GM12878 (cell line): Measurements from ENCODE around the gene SMG6. TPM values are rescaled to one million over a fixed set of nuclear protein-coding genes. Genes with fewer than 3 reads are reported as not detected.

Source experiments
- ATAC-seq: fragments of 200-7000 bp; cut with Tn5 transposase; 3 replicates; pipeline ENCODE4 v1.9.1; 2020; ENCODE audit warnings: mild to moderate bottlenecking, moderate library complexity
- BruUV-seq: library from RNA; stranded (reverse); fragments of 400-500 nt; replicated peaks from 2 replicates; lab custom pipeline; 2021; lab: Mats Ljungman, UMichigan
- CTCF ChIA-PET: fragments of 300-600 bp; sonication (Branson Sonifier 250); formaldehyde crosslinking; extraction: SDS; loops from one replicate; lab custom pipeline; 2021; ENCODE audit warnings: inconsistent platforms; lab: Yijun Ruan, JAX
- POLR2A ChIA-PET: fragments of 350-600 bp; formaldehyde crosslinking; extraction: SDS; loops from one replicate; lab custom pipeline; 2021; ENCODE audit warnings: inconsistent platforms; lab: Charles Lee
- RAD21 ChIA-PET: fragments of 300-600 bp; sonication (Branson Sonifier 250); formaldehyde crosslinking; loops from one replicate; lab custom pipeline; 2023; ENCODE audit warnings: antibody characterized with exemption; ENCODE audit not compliant: unreplicated experiment; lab: Charles Lee
- SMC1A ChIA-PET: fragments of 300-600 bp; sonication (Branson Sonifier 250); formaldehyde crosslinking; loops from one replicate; lab custom pipeline; 2023; ENCODE audit not compliant: unreplicated experiment, uncharacterized antibody; lab: Charles Lee
- DNase-seq: peaks from one replicate; pipeline ENCODE4 v3.0.0-alpha.2; 2011; ENCODE audit warnings: low read depth, low spot score
- FAIRE-seq: peaks from 3 replicates; lab custom pipeline; 2011; peaks lifted over from hg19 to GRCh38; lab: Jason Lieb, UNC
- H2AFZ ChIP-seq: 2 replicates; pipeline ENCODE4 v1.6.0; 2011; ENCODE audit warnings: low read depth, low read length, control low read depth; ENCODE audit not compliant: control insufficient read depth
- H3K27ac ChIP-seq: 2 replicates; pipeline ENCODE4 v1.5.1; 2011; ENCODE audit warnings: control low read depth; ENCODE audit not compliant: control insufficient read depth, insufficient read depth
- H3K27me3 ChIP-seq, 2 experiments: replicated peaks in 1 of 2; 2 replicates each; pipeline versions ENCODE4 v1.6.0 to v1.6.1; 2011; ENCODE audit warnings: low read length in 1 of 2; ENCODE audit not compliant: control insufficient read depth in 2 of 2, insufficient read depth in 2 of 2
- H3K36me3 ChIP-seq, 2 experiments: 2 replicates each; pipeline ENCODE4 v1.5.1; 2011; ENCODE audit warnings: low read length in 1 of 2; ENCODE audit not compliant: control insufficient read depth in 2 of 2, insufficient read depth in 2 of 2
- H3K4me1 ChIP-seq: 2 replicates; pipeline ENCODE4 v1.6.1; 2011; ENCODE audit warnings: mild to moderate bottlenecking, low read length, moderate library complexity, mixed read lengths; ENCODE audit not compliant: control insufficient read depth, insufficient read depth
- H3K4me2 ChIP-seq: 2 replicates; pipeline ENCODE4 v1.6.0; 2011; ENCODE audit warnings: control low read depth; ENCODE audit not compliant: control insufficient read depth, insufficient read depth
- H3K4me3 ChIP-seq: fragments of 200-600 bp; sonication (generic); 2 replicates; pipeline ENCODE4 v1.5.1; 2016
- H3K79me2 ChIP-seq: 2 replicates; pipeline ENCODE4 v1.6.0; 2011; ENCODE audit warnings: low read length; ENCODE audit not compliant: control insufficient read depth, insufficient read depth
- H3K9ac ChIP-seq: 2 replicates; pipeline ENCODE4 v1.8.0; 2011; ENCODE audit warnings: low read length, control low read depth, mixed read lengths; ENCODE audit not compliant: control insufficient read depth, insufficient read depth
- H3K9me3 ChIP-seq: replicated peaks from 3 replicates; pipeline ENCODE4 v1.5.1; 2011; ENCODE audit warnings: mild to moderate bottlenecking, low read length; ENCODE audit not compliant: control insufficient read depth, insufficient read depth
- H4K20me1 ChIP-seq: 2 replicates; pipeline ENCODE4 v1.6.0; 2011; ENCODE audit not compliant: control insufficient read depth, insufficient read depth
- EED ChIP-seq: sonication (generic); IDR thresholded peaks from 2 replicates; pipeline ENCODE4 v1.6.1; 2016; ENCODE audit warnings: antibody characterized with exemption, low read depth
- POLR2A ChIP-seq: IDR thresholded peaks from 2 replicates; pipeline ENCODE4 v1.6.1; 2011; ENCODE audit warnings: low read depth, mild to moderate bottlenecking, low read length
- WGBS: methylation state at CpG from one replicate; pipeline ENCODE4 v1.1.6; 2016; ENCODE audit warnings: low lambda C conversion rate; ENCODE audit not compliant: insufficient replicate concordance, insufficient coverage; ENCODE audit errors: missing lambda C conversion rate; 5-methylcytosine and 5-hydroxymethylcytosine counted together
- in situ Hi-C: fragments of 300-500 bp; cut with MboI; formaldehyde crosslinking; loops from 9 replicates; pipeline ENCODE4 v1.14.3; 2018; ENCODE audit warnings: mixed read lengths
- intact Hi-C: fragments of 100-400 bp; cut with micrococcal nuclease; formaldehyde crosslinking; loops from one replicate; pipeline ENCODE4 v1.14.2; 2022; ENCODE audit not compliant: unreplicated experiment
- polyA plus RNA-seq, 11 experiments: library from polyadenylated mRNA; depleted of rRNA in 4 of 11; unstranded in 6 of 11; stranded (reverse) in 5 of 11; fragments of >200 nt; fragmentation: Nextera tagmentation in 4 of 11; fragmentation: Illumina TruSeq in 1 of 11; extraction: Ambion mirVana in 4 of 11; extraction: Trizol in 1 of 11; gene quantifications; 1 replicate in 1 of 11; 2 replicates in 10 of 11; pipeline versions ENCODE4 v1.2.1 to v1.2.3, GENCODE V29; 2011 to 2016; ENCODE audit warnings: inconsistent platforms in 2 of 11, missing spikeins in 2 of 11, low read depth in 1 of 11
- total RNA-seq, 4 experiments: library from RNA; depleted of rRNA in 3 of 4; stranded (reverse); fragments of >200 nt in 3 of 4; fragmentation: Illumina TruSeq in 1 of 4; extraction: Trizol in 1 of 4; gene quantifications; 2 replicates each; pipeline versions ENCODE4 v1.2.1 to v1.2.3, GENCODE V29; 2013 to 2021
- TF ChIP-seq, protein P1 (sequence below): fragments of 450-650 bp; IDR thresholded peaks from 2 replicates; pipeline ENCODE4 v1.6.1; 2017; ENCODE audit warnings: mild to moderate bottlenecking, moderate library complexity

SMG6 gene
- total and polyA plus RNA-seq, 10 of the 15 experiments (the other 5 are each of a cell fraction or from before 2014, with no cell fraction given) = 0.58 to 28.7 (median 15.7) TPM

DNA sequence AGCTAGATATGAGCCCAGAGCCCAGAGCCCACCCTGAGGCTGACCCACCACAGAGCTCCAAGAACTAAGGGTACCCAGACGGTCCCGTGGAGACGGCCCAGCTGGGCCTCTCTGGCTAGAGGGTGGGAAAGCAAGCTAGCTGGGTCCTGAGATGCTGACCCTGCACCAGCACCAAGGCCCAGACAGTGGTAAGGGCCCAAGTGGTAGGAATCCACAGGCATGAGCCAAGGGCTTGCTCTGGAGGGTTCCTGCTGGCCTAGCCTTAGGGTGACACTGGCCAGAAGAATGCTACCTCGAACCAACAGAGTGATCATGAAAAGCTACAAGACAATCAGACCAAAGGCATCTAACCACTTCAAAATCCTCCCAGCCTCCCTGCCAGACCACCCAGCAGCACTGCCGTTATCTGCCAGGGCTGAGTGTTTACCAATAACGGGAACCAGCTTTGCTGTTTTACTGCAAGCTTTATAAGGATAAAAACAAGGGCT lies 235.5 kb downstream of the SMG6 start:
- ChIA-PET SMC1A (interaction anchor here (1.0 to 6.1 kb wide), 8 partner anchors 10 to 184 kb away, joined by 3 to 107 read pairs (median 14); no protein-coding TSS in a partner anchor), CTCF (interaction anchor here (1.0 to 8.5 kb wide), 4 partner anchors 11 to 203 kb away, joined by 3 to 77 read pairs (median 43); partner anchors contain the start of gene HIC1), POLR2A (interaction anchor here (1.8 to 12.5 kb wide), 2 partner anchors 9 to 19 kb away, joined by 7 to 148 read pairs; no protein-coding TSS in a partner anchor), RAD21 (interaction anchor here (0.6 to 4.7 kb wide), 5 partner anchors 13 to 199 kb away, joined by 3 to 85 read pairs (median 5); partner anchors contain the start of gene HIC1)
- H3K27me3 ChIP-seq = no peaks in the 10 kb centered on the region
- H3K4me2 ChIP-seq = no peak overlapping the region
- over 99% methylated on average over 6 of the region's 6 CpGs for WGBS
- intact Hi-C loops = no loop called here
- H3K27ac ChIP-seq = no peak overlapping the region
- H2AFZ ChIP-seq = no peak overlapping the region
- no peak overlapping the region for H3K4me3 ChIP-seq
- FAIRE-seq = no peak
- no peaks in the 10 kb centered on the region for H3K79me2 ChIP-seq
- H4K20me1 ChIP-seq = no peaks in the 10 kb centered on the region
- TF ChIP-seq POLR2A (peak; percentile 3; the same call in 1 of the 2 replicates), EED (no peak)
- TF ChIP-seq, protein P1, sequence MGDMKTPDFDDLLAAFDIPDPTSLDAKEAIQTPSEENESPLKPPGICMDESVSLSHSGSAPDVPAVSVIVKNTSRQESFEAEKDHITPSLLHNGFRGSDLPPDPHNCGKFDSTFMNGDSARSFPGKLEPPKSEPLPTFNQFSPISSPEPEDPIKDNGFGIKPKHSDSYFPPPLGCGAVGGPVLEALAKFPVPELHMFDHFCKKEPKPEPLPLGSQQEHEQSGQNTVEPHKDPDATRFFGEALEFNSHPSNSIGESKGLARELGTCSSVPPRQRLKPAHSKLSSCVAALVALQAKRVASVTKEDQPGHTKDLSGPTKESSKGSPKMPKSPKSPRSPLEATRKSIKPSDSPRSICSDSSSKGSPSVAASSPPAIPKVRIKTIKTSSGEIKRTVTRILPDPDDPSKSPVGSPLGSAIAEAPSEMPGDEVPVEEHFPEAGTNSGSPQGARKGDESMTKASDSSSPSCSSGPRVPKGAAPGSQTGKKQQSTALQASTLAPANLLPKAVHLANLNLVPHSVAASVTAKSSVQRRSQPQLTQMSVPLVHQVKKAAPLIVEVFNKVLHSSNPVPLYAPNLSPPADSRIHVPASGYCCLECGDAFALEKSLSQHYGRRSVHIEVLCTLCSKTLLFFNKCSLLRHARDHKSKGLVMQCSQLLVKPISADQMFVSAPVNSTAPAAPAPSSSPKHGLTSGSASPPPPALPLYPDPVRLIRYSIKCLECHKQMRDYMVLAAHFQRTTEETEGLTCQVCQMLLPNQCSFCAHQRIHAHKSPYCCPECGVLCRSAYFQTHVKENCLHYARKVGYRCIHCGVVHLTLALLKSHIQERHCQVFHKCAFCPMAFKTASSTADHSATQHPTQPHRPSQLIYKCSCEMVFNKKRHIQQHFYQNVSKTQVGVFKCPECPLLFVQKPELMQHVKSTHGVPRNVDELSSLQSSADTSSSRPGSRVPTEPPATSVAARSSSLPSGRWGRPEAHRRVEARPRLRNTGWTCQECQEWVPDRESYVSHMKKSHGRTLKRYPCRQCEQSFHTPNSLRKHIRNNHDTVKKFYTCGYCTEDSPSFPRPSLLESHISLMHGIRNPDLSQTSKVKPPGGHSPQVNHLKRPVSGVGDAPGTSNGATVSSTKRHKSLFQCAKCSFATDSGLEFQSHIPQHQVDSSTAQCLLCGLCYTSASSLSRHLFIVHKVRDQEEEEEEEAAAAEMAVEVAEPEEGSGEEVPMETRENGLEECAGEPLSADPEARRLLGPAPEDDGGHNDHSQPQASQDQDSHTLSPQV = no peak
- H3K36me3 ChIP-seq = peaks cover 18 to 24% of the 10 kb centered on the region in 2 experiments
- H3K9me3 ChIP-seq = no peaks in the 10 kb centered on the region
- no TSS peak for BruUV-seq
- in situ Hi-C loops = loop anchor here (10.0 kb wide), 1 partner anchor 177 kb away; no protein-coding TSS in a partner anchor
- H3K4me1 ChIP-seq = peaks cover 48% of the 10 kb centered on the region
- no peak overlapping the region for H3K9ac ChIP-seq
- ATAC-seq = no peak
- no peak for DNase-seq
